K562 (cell line): ENCODE measurements around the gene ZFAND3. TPM values are rescaled to one million over a fixed set of nuclear protein-coding genes. Genes with fewer than 3 reads are reported as not detected.

Source experiments
- ATAC-seq: fragments of 200-7000 bp; cut with Tn5 transposase; 3 replicates; pipeline ENCODE4 v1.9.1; 2020; ENCODE audit warnings: moderate library complexity
- BruUV-seq: library from RNA; stranded (reverse); fragments of 400-500 nt; replicated peaks from 2 replicates; lab custom pipeline; 2021; lab: Mats Ljungman, UMichigan
- CTCF ChIA-PET: fragments of 300-600 bp; formaldehyde crosslinking; extraction: SDS; loops from one replicate; lab custom pipeline; 2021; ENCODE audit warnings: low intra/inter-chr PET ratio; lab: Yijun Ruan, JAX
- POLR2A ChIA-PET: fragments of 300-600, 350-650 bp; sonication (Branson Sonifier 250); formaldehyde crosslinking; extraction: SDS; loops from one replicate; lab custom pipeline; 2021; ENCODE audit warnings: antibody characterized with exemption, inconsistent platforms; lab: Yijun Ruan, JAX
- DNase-seq, 4 experiments: peaks; one replicate each; pipeline versions ENCODE4 v3.0.0 to v3.0.0-alpha.2; 2011 to 2018; ENCODE audit warnings: low spot score in 3 of 4, mixed read lengths in 3 of 4; ENCODE audit errors: extremely low read depth in 1 of 4
- FAIRE-seq: peaks from 2 replicates; lab custom pipeline; 2011; peaks lifted over from hg19 to GRCh38; lab: Jason Lieb, UNC
- H2AFZ ChIP-seq: 2 replicates; pipeline ENCODE4 v1.6.0; 2011; ENCODE audit warnings: low read depth, low read length, control low read depth, inconsistent platforms
- H3K27ac ChIP-seq: fragments of 200-600 bp; 3 replicates; pipeline ENCODE4 v1.8.0; 2011; ENCODE audit warnings: low read depth, mild to moderate bottlenecking, control low read depth, inconsistent platforms, low read length, moderate library complexity, mixed read lengths; ENCODE audit errors: extremely low read depth
- H3K27me3 ChIP-seq, 2 experiments: fragments of 300-600 bp in 1 of 2; 2 replicates in 1 of 2; 3 replicates in 1 of 2; pipeline versions ENCODE4 v1.6.0 to v1.8.0; 2011; ENCODE audit warnings: inconsistent platforms in 2 of 2, low read length in 2 of 2, mild to moderate bottlenecking in 1 of 2, mixed read lengths in 1 of 2, moderate library complexity in 1 of 2; ENCODE audit not compliant: control insufficient read depth in 2 of 2, insufficient read depth in 2 of 2
- H3K36me3 ChIP-seq: fragments of 300-600 bp; 3 replicates; pipeline ENCODE4 v1.8.0; 2011; ENCODE audit warnings: mild to moderate bottlenecking, low read length, inconsistent platforms; ENCODE audit not compliant: control insufficient read depth, insufficient read depth
- H3K4me1 ChIP-seq, 2 experiments: fragments of 200-600 bp in 1 of 2; replicated peaks in 1 of 2; 2 replicates in 1 of 2; 3 replicates in 1 of 2; pipeline versions ENCODE4 v1.5.1 to v1.8.0; 2011; ENCODE audit warnings: inconsistent platforms in 2 of 2, low read length in 2 of 2, mild to moderate bottlenecking in 1 of 2, mixed read lengths in 1 of 2, moderate library complexity in 1 of 2; ENCODE audit not compliant: control insufficient read depth in 2 of 2, insufficient read depth in 2 of 2
- H3K4me2 ChIP-seq: 2 replicates; pipeline ENCODE4 v1.6.1; 2011; ENCODE audit warnings: low read length, control low read depth, inconsistent platforms, mixed read lengths; ENCODE audit not compliant: insufficient read depth
- H3K4me3 ChIP-seq: fragments of 200-600 bp; sonication (generic), shearing (Covaris generic); 2 replicates; pipeline ENCODE4 v1.5.1; 2016; ENCODE audit warnings: control low read depth, inconsistent platforms
- H3K79me2 ChIP-seq: fragments of 200-600 bp; 3 replicates; pipeline ENCODE4 v1.8.0; 2011; ENCODE audit warnings: low read length, inconsistent platforms; ENCODE audit not compliant: control insufficient read depth, insufficient read depth
- H3K9ac ChIP-seq, 2 experiments: 2 replicates each; pipeline versions ENCODE4 v1.6.0 to v1.6.1; 2011; ENCODE audit warnings: low read depth in 2 of 2, low read length in 2 of 2, control low read depth in 1 of 2, inconsistent platforms in 1 of 2, mild to moderate bottlenecking in 1 of 2, mixed read lengths in 1 of 2; ENCODE audit not compliant: insufficient read depth in 1 of 2
- H3K9me1 ChIP-seq: one replicate; pipeline ENCODE4 v1.6.0; 2011; ENCODE audit warnings: inconsistent platforms, mild to moderate bottlenecking, low read length, moderate library complexity; ENCODE audit not compliant: control insufficient read depth, insufficient read depth
- H3K9me3 ChIP-seq: replicated peaks from 2 replicates; pipeline ENCODE4 v1.5.1; 2011; ENCODE audit warnings: low read depth, low read length, inconsistent platforms; ENCODE audit not compliant: control insufficient read depth, insufficient read depth
- H4K20me1 ChIP-seq: replicated peaks from 2 replicates; pipeline ENCODE4 v1.6.1; 2011; ENCODE audit warnings: low read length, inconsistent platforms, mixed read lengths; ENCODE audit not compliant: control insufficient read depth, insufficient read depth
- CC2D1A ChIP-seq: fragments of 450-650 bp; IDR thresholded peaks from 2 replicates; pipeline ENCODE4 v1.6.1; 2017; ENCODE audit warnings: mild to moderate bottlenecking
- DPF2 ChIP-seq: fragments of 450-650 bp; IDR thresholded peaks from 2 replicates; pipeline ENCODE4 v1.6.1; 2016
- HLTF ChIP-seq: fragments of 450-650 bp; IDR thresholded peaks from 2 replicates; pipeline ENCODE4 v1.6.1; 2016
- MEF2A ChIP-seq: IDR thresholded peaks from 2 replicates; pipeline ENCODE4 v1.6.1; 2011; ENCODE audit warnings: low read depth, mild to moderate bottlenecking, low read length, moderate library complexity; ENCODE audit not compliant: control insufficient read depth
- MXI1 ChIP-seq: IDR thresholded peaks from 2 replicates; pipeline ENCODE4 v1.6.1; 2011; ENCODE audit warnings: low read depth, mild to moderate bottlenecking, improper control_type of control experiment, low read length
- NCOA2 ChIP-seq, 2 experiments: fragments of 450-650 bp; IDR thresholded peaks; 2 replicates each; pipeline ENCODE4 v1.6.1; 2018; ENCODE audit warnings: mild to moderate bottlenecking in 2 of 2, moderate library complexity in 1 of 2; ENCODE audit not compliant: partially characterized antibody in 2 of 2
- NFYB ChIP-seq: IDR thresholded peaks from 2 replicates; pipeline ENCODE4 v1.6.1; 2011; ENCODE audit warnings: mild to moderate bottlenecking, moderate library complexity; ENCODE audit not compliant: insufficient read length; ENCODE audit errors: extremely low read depth
- POLR2G ChIP-seq: fragments of 200-400 bp; formaldehyde crosslinking; IDR thresholded peaks from 2 replicates; pipeline ENCODE4 v1.6.1; 2017; ENCODE audit warnings: low read depth, mild to moderate bottlenecking, antibody characterized with exemption, low read length, moderate library complexity
- RFX1 ChIP-seq: fragments of 450-650 bp; IDR thresholded peaks from 2 replicates; pipeline ENCODE4 v1.6.1; 2016; ENCODE audit warnings: mild to moderate bottlenecking, moderate library complexity
- RFX5 ChIP-seq: IDR thresholded peaks from 2 replicates; pipeline ENCODE4 v1.6.1; 2011; ENCODE audit warnings: low read depth, mild to moderate bottlenecking, improper control_type of control experiment, low read length
- WGBS: fragments of 100-300 bp; shearing (Covaris generic); methylation state at CpG from one replicate; pipeline ENCODE4 v1.1.6; 2016; ENCODE audit warnings: low coverage, mixed read lengths; ENCODE audit not compliant: insufficient coverage; ENCODE audit errors: missing lambda C conversion rate; 5-methylcytosine and 5-hydroxymethylcytosine counted together
- in situ Hi-C: fragments of 300-500 bp; cut with MboI; formaldehyde crosslinking; loops from 4 replicates; pipeline ENCODE4 v1.15.0; 2018; ENCODE audit warnings: inconsistent platforms, mixed read lengths
- intact Hi-C: fragments of 100-400 bp; cut with micrococcal nuclease; formaldehyde crosslinking; loops from 2 replicates; pipeline ENCODE4 v1.14.2; 2022
- polyA plus RNA-seq, 8 experiments: library from polyadenylated mRNA; depleted of rRNA in 4 of 8; stranded (reverse) in 5 of 8; unstranded in 3 of 8; fragments of >200 nt; fragmentation: Nextera tagmentation in 2 of 8; fragmentation: Illumina TruSeq in 1 of 8; extraction: Ambion mirVana in 2 of 8; extraction: Trizol in 1 of 8; gene quantifications; 2 replicates each; pipeline versions ENCODE4 v1.2.1 to v1.2.3, GENCODE V29; 2011 to 2014; ENCODE audit warnings: inconsistent platforms in 1 of 8, missing spikeins in 1 of 8
- total RNA-seq, 7 experiments: library from RNA; depleted of rRNA in 6 of 7; stranded (reverse); fragments of >200 nt in 6 of 7; fragmentation: Illumina TruSeq in 2 of 7; extraction: Trizol in 2 of 7; gene quantifications; 2 replicates each; pipeline versions ENCODE4 v1.2.1 to v1.2.3, GENCODE V29; 2011 to 2021; ENCODE audit warnings: low replicate concordance in 1 of 7
- TF ChIP-seq, protein P1 (sequence below): fragments of 250-450 bp; sonication (Bioruptor Pico); IDR thresholded peaks from 2 replicates; pipeline ENCODE4 v1.4.0; 2020; ENCODE audit warnings: mild to moderate bottlenecking, moderate library complexity
- TF ChIP-seq, protein P2 (sequence below): fragments of 250-450 bp; sonication (Bioruptor Pico); IDR thresholded peaks from 2 replicates; pipeline ENCODE4 v1.5.1; 2021; ENCODE audit warnings: mild to moderate bottlenecking

ZFAND3 gene
- total and polyA plus RNA-seq, 9 of the 15 experiments (the other 6 are each of a cell fraction or from before 2014, with no cell fraction given): 0.81 to 26.6 (median 11.8) TPM

DNA sequence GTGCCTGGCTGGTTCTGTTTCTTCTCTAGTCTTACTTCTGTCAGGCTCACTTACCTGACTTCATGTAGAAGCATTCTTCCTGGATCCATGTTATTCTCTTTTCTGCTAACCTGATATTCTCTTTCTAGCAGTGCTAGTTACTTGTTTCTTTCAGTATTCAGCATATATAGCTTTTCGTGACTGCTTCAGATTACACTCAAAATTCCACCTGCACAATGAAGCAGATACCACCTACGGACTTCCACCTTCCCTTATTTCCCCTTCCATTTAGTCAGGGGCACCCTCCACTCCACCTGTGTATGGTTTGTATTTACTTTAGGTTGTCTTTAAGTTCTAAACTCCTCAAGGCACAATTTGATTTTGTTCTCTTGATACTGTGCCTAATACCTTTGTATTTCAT is 36.8 kb downstream of the ZFAND3 start (continued):
- TF ChIP-seq MXI1: no peak
- TF ChIP-seq, all 486 proteins: peak for 0

DNA sequence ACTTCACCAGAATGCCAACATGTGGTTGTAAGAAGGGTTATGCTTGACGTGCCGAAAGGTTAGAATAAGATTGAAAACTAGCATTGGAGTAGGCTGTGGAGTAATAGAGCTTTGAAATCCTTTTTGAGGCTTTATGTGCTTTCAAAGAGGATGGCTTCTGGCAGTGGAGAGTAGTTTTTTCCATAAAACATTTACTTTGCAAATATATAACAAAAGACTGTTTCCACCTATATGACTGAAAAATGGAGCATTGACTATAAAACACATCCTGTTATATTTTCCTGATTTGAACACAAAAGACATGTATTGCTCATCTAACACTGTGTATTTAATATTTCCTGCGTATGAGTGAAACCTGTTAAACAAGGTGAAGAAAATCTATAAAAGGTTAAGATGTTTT is 38.8 kb downstream of the ZFAND3 start:
- Histone ChIP-seq H3K9me3 (no peaks in the 10 kb centered on the region), H3K27ac (no peak overlapping the region), H4K20me1 (no peaks in the 10 kb centered on the region; the same call in 1 of the 2 replicates), H3K4me2 (no peak overlapping the region), H3K9ac (no peak overlapping the region), H3K79me2 (peaks cover 31% of the 10 kb centered on the region), H3K36me3 (peaks cover 5% of the 10 kb centered on the region; the same call in 2 of the 3 replicates), H3K9me1 (no peaks in the 10 kb centered on the region), H3K4me3 (no peak overlapping the region), H2AFZ (no peak overlapping the region), H3K4me1 (no peaks in the 10 kb centered on the region), H3K27me3 (no peaks in the 10 kb centered on the region)
- DNase-seq: no peak
- TF ChIP-seq, protein P1, sequence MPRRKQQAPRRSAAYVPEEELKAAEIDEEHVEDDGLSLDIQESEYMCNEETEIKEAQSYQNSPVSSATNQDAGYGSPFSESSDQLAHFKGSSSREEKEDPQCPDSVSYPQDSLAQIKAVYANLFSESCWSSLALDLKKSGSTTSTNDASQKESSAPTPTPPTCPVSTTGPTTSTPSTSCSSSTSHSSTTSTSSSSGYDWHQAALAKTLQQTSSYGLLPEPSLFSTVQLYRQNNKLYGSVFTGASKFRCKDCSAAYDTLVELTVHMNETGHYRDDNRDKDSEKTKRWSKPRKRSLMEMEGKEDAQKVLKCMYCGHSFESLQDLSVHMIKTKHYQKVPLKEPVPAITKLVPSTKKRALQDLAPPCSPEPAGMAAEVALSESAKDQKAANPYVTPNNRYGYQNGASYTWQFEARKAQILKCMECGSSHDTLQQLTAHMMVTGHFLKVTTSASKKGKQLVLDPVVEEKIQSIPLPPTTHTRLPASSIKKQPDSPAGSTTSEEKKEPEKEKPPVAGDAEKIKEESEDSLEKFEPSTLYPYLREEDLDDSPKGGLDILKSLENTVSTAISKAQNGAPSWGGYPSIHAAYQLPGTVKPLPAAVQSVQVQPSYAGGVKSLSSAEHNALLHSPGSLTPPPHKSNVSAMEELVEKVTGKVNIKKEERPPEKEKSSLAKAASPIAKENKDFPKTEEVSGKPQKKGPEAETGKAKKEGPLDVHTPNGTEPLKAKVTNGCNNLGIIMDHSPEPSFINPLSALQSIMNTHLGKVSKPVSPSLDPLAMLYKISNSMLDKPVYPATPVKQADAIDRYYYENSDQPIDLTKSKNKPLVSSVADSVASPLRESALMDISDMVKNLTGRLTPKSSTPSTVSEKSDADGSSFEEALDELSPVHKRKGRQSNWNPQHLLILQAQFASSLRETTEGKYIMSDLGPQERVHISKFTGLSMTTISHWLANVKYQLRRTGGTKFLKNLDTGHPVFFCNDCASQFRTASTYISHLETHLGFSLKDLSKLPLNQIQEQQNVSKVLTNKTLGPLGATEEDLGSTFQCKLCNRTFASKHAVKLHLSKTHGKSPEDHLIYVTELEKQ (CRISPR knock-in tag): no peak
- no peak for TF ChIP-seq HLTF
- TF ChIP-seq NCOA2 (IDR thresholded peaks at IDR 0.05; ENCODE audit: partially characterized antibody in 2 of 2): no peak
- TF ChIP-seq NFYB: no peak
- no peak for TF ChIP-seq POLR2G
- TF ChIP-seq DPF2: no peak
- no peak for TF ChIP-seq MEF2A
- TF ChIP-seq, protein P2, sequence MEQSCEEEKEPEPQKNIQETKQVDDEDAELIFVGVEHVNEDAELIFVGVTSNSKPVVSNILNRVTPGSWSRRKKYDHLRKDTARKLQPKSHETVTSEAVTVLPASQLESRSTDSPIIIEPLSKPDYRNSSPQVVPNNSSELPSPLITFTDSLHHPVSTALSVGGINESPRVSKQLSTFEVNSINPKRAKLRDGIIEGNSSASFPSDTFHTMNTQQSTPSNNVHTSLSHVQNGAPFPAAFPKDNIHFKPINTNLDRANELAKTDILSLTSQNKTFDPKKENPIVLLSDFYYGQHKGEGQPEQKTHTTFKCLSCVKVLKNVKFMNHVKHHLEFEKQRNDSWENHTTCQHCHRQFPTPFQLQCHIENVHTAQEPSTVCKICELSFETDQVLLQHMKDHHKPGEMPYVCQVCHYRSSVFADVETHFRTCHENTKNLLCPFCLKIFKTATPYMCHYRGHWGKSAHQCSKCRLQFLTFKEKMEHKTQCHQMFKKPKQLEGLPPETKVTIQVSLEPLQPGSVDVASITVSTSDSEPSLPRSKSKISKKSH (CRISPR knock-in tag): no peak
- TF ChIP-seq RFX5: no peak
- TF ChIP-seq RFX1: no peak
- no peak for TF ChIP-seq CC2D1A
- WGBS: 86% methylated on average over 3 of the region's 3 CpGs
- ChIA-PET CTCF (no interaction called here), POLR2A (interaction anchor here (1.1 to 1.9 kb wide), 3 partner anchors 13 to 46 kb away, joined by 5 to 8 read pairs (median 5); no protein-coding TSS in a partner anchor)
- BruUV-seq: no TSS peak
- ATAC-seq: no peak
- intact Hi-C loops (no loop called here), in situ Hi-C loops (no loop called here)
- FAIRE-seq: no peak
